Embryonic facial prominence (tissue), 1 donor: ENCODE data around the gene SLC39A10.
"Not testable (repeated sequence)": the region's sequence is repeated elsewhere in the genome, so short reads cannot be mapped to it uniquely, and the experiment has no call there.

ENCODE experiments used
- DNase-seq: peaks from one replicate; pipeline ENCODE4 v3.0.0-alpha.2; 2016; ENCODE audit errors: extremely low spot score

Gene SLC39A10

DNA sequence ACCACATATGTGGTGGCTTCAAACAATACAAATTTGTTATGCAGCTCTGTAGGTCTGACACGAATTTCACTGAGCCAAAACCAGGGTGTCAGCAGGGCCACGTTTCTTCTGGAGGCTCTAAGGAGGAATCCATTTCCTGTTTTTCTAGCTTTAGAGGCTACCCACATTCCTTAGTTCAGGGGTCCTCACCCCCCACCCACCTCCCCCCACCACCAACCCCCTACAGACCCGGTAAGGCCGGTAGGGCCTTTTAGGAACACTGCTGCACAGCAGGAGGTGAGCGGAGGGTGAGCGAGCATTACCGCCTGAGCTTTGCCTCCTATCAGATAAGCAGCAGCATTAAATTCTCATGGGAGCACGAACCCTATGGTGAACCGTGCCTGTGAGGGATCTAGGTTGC is 10.6 kb upstream of the SLC39A10 start:
- DNase-seq = no peak

DNA sequence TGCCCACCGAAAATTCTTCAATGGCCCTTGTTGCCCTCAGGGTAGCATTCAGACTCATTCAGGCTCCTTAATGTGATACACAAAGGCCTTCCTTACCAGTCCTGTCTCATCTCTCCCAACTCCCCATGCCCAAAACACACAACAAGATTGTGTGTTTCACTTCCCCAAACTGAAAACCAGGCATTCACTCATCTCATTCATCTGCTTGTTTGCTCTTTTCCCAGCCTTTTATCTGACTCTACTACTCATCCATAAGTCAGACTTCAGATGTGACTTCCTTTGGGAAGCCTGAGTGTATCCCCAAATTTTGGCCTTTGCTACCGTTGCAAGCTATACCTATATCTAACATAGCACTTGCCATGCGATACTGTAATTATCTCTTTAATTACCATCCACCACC is 9.7 kb upstream of the SLC39A10 start:
- DNase-seq = no peak

DNA sequence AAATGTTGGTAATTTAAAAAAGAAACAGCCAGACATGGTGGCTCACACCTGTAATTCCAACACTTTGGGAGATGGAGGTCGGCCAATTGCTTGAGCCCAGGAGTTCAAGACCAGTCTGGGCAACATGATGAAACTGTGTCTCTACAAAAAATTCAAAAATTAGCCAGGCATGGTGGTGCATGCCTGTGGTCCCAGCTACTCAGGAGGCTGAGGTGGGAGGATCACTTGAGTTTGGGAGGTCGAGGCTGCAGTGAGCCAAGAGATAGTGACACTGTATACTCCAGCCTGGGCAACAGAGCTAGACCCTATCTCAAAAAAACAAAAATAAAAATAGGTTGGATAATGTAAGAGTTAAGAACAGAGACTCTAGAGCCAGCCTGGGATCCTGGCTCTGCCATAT is 8.7 kb upstream of the SLC39A10 start:
- DNase-seq = not testable (repeated sequence)

DNA sequence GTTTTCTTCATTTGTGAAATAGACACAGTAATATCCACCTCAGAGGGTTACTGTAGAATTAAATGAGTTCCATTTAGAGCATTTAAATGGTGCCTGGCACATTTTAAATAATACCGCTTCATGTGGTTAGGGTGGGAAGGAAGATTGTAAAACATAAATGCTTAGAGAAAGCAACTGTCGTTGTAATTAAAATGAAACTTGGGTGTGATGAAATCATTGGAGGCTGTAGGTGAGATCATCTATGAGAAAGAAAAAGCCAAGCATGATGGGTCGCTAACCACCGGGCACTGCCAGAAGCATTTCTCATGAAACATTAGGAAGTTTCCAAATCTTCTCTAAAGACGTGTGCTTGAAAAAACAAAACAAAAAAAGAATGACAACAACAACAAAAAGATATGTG is 8.2 kb upstream of the SLC39A10 start:
- no peak for DNase-seq

DNA sequence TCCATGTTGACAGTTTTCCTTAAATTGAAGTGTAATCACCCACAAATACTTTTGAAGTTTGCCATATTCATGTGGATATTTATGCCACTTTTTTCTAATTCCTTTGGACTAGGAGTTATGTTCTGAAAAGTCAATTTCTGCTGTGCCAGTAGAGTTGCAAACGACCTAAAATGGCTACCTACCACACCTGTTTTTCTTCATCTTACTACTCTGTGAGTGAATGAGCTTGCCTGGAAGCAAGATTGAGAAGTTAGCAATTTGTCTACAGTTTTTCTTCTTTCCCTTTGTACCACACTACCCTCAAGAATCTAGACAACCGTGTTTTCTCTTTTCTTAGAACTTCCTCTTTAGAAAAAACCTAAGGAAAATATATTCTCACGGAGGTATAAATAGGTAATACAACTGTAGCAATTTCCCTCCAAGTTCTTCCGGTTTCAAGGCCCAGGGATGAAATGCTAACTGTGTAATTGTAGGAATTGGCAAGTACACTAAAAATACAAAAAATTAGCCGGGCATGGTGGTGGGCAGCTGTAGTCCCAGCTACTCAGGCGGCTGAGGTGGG is 7.3 kb upstream of the SLC39A10 start:
- DNase-seq = no peak

DNA sequence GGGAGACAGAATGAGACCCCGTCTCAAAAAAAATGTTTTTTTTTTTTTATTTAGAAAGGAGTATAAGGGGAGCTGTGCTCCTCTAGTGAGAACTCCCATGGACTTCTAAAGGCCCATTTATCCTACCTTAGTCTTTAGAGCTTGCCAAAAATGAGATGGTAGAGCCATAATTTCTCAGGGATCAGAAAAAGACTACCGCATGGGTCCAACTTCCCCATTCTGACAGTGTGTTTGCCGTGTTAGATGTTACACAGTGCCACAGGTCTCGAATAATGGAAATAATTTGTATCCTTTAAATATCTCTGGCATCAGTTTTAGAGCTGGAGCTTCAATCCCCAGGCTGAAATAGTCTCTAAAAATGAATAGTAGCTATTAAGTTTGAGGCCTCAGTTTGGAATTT is 6.0 kb upstream of the SLC39A10 start:
- no peak for DNase-seq

DNA sequence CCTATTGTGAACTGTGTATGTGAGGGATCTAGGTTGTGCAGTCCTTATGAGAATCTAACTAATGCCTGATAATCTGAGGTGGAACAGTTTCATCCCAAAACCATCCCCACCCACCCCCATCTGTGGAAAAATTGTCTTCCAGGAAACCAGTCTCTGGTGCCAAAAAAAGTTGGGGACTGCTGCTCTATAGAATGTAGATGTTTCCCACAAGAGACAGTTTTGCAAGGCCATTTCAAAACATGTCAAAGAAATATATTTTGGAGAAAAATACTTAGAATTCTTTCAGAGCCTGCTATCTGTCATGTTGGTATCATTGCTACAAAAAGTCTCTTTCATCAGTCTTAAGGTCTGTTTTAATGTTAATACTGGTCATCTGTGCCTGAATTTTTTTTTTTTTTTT is 4.1 kb upstream of the SLC39A10 start:
- no peak for DNase-seq

DNA sequence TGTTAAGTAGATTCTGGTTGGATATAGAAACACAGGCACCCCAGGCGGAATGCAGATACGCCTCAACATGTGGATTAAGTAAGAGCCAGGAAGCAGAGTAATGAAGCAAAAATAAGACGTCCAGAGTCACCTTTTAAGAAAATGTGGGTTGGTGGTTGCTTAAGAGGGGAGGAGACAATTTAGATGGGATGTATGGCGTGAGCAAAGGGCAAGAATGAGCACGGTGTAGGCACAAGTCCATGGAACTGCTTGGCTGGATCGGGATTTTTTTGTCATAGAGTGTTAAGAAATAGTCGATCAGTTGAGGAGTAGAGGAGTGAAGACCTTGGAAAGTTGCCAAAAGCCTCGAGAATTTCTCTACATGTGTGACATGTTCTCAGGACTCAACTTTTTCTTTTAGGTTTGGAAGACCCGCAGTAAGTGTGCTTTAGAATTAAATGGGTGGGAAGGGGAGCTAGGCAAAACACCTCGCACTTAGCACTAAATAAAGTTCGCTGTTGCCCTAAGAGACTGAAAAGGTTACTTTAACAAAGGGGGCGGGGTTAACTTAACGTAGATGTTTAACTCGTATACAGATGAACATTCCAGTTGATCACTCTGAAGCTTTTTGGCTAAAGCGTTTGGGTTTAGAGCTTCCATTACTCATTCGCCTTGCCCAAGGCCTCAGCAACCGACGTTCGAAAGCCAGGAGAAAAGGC is 716 bp upstream of the SLC39A10 start:
- DNase-seq = no peak

DNA sequence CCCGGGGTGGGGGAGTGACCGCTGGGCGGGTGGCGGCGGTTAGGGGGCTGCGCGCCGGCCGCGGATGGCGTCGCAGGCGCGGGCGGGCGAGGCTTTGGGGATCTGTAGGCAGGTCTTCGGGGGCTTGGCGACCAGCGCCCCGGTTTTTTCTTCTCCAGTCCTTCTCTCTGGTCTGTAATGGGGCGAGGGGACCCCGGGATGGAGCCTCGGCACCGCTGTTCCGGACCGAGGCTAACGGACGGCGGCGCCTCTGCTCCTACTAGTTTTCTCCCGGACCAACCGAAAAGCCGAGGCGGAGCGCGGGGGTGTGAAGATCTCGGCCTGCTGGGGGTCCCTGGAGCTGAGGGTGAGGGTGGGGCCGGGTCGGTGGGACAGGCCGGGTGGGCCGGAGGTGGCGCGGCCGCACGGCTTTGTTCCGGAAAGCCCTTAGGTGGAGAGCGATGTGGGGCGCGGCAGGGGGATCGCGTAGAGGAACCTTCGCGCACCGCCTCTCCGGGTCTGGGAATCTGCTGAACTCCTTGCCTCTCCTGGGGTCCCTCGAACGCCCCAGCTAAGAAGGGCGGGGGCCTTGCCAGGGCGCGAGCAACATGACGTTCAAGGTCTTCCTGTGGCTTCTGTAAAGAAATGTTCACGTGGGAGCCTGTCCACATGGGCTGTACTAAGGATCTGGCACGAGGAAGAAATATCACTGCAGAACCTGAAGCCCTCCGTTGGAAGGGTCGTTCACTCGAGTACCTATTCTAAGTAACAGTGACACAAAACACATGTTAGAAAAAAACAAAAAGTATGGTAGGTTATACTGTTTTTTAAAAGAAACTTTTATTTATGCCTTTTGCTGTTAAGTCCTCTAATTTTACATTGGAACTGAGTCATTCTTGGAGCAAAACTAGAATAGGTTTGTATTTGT is 861 bp downstream of the SLC39A10 start:
- DNase-seq = peak; percentile 78

DNA sequence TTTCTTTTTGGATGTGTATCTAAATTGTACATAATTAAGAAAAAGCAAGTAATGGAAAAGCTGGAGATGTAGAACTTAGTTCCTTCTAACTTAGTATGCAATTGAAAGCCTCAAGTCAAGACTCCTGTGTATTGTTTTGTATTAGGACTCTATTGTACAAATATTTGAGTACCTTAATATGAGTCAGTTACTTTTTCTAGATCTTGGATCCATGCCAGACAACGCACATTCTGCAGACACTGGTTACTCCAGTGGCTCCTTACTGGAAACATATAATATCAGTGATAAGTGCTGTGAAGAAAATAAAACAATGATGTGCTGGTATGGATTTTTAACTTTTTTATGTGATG is 1.5 kb downstream of the SLC39A10 start:
- DNase-seq = no peak

DNA sequence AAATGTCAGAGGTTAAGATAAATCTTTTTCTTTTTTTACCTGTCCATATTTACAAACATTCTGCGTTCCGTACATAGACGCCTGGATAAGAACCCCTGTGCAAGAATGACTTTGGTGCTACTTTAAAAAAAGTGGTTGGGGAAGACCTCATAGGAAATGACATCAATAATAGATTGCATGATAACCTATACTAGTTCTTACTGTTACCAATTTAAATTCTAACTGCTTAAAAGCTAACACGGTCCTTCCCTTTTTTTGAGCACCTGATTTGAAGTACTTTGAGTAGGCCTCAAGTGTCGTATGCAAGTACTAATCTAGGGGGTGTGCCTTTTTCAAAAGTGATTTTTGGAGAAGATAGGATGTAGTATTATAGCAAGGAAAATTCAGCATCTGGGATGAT is 2.1 kb downstream of the SLC39A10 start:
- DNase-seq = no peak

DNA sequence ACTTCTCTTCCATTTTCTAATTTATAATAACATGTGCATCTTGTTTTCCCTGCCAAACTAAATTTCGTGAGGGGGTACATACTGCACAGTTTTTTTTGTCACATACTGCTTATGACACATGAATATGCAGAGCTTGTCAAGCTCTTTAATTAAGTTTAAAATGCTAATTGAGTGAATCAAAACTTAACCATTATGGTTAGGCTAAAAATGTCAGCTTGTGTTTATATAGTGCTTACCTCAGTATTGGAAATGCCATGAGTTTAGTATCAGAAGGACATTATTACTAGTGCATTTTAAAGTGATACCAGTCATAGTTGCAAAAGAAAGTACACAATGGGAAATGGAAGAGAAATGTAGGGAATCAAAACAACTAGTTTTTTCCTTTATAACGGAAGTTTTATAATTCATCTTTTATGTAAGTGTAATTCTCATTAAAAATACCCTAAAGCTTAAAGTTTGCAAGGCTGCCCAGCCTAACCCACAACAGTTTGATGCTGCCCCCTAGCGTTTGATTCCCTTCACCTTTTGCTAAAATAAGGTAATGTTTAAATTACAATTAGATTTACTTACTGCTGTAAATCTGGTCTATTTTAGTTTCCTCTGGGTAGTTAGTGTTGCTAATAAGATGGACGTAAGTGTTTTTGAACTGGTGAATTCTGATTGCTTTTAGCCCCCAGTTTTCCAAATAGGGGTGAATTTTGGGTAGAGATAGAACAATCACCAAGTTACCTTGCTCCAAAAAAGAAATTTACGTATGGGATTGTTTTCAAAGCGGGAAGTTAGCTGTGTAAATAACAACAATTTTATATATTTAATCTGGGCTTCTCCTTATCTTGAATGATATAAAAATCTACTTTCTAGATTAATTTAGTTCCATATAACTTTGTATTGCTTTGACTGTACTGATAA is 3.2 kb downstream of the SLC39A10 start:
- peak; percentile 55 for DNase-seq

DNA sequence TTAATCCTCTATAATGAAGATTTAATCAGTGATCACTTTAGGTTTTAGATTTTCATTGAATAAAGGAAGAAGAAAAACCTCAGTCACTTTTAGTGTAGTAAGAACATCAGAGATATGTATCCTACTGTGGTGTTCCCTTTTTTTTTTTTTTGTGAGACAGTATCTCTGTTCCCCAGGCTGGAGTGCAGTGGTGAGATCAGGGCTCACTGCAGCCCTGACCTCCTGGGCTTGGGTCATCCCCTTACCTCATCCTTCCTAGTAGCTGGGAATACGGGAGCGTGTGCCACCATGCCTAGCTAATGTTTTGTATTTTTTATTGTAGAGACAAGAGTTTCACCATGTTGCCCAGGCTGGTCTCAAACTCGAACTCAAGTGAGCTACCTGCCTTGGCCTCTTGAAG is 5.1 kb downstream of the SLC39A10 start:
- DNase-seq = no peak

DNA sequence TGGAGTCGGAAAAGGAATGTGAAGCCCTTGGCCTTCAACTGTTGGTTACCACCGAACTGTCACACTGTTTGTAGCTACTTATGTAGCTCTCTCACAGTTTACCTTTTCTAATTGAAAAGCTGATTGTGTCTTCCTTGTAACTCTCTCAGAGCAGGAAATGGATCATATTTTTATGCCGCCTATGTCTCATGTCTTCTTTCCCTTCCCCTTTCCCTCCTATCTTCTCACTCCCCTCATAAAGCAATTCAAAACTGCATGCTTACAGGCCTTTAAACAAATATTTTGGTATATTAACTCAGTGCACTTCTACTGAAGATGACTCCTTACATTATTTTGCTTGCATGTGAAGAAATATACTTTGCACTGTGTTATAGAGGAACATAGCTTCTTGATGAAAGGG is 6.0 kb downstream of the SLC39A10 start:
- DNase-seq = no peak

DNA sequence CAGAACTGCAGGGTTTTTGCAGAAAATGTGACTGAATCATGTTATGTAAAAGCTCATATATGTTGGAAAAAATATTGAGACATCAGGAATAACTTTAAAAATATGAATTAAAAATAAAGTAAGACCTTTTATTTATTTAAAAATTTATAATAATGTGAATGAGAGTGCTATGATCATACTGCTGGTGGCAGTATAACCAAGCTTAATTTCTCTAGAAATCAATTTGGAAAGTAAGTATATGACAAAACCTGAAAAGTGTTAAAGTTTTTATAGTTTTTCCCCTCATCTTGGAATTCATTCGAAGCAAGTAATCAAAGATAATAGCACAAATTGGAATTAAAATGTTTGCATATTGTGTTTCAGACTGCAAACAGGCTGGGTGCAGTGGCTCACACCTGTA is 7.5 kb downstream of the SLC39A10 start:
- DNase-seq = no peak

DNA sequence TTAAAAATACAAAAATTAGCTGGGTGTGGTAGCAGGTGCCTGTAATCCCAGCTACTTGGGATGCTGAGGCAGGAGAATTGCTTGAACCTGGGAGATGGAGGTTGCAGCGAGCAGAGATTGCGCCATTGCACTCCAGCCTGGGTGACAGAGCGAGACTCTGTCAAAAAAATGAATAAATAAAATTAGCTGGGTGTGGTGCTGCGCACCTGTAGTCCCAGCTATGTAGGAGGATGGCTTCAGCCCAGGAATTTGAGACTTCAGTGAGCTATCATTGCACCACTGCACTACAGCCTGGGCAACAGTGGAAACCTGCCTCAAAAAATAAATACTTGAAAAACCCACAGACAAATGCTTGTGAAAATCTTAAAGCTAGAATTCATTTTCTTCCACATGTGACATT is 8.1 kb downstream of the SLC39A10 start:
- DNase-seq = not testable (repeated sequence)

DNA sequence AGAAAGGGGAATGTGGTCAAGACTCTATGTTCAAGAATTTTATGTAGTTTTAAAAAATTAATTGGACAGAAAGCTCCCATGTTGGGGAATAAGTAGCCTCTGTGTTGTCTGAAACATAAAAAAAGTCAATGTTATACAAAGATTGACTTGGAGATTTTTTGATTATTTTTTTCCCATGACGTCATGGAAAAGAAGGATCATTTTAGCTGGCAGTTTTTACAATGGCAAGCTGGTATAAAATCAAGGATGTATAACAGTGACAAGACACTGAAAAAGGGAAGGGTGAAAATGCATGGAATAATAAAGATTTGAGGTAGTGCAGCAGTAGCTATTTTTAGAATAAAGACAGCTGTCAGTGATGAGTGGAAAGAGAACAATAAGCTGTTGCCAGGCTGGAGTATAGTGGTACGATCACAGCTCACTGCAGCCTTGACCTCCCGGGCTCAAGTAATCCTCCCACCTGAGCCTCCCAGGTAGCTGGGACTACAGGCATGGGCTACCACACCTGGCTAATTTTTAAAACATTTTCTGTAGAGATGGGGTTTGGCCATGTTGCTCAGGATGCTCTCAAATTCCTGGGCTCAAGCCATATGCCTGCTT is 9.2 kb downstream of the SLC39A10 start:
- DNase-seq = no peak

DNA sequence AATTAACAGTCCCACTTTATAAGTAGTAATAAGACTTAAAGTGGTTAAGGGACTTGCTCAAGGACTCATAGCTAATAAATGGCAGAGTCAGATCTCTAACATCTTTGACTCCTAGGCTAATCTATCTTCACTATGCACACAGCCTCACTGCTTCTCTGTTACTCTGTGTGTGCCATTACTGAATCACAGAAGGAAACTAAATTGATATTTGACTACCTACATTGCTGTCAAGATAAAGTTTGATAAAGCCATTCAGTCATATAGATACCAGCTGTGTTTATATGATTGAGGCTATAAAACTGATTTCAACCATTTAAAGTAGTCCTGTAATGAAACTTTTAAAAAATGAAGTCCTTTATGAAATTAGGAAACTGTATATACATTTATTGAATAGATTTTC is 10.9 kb downstream of the SLC39A10 start:
- DNase-seq = no peak

DNA sequence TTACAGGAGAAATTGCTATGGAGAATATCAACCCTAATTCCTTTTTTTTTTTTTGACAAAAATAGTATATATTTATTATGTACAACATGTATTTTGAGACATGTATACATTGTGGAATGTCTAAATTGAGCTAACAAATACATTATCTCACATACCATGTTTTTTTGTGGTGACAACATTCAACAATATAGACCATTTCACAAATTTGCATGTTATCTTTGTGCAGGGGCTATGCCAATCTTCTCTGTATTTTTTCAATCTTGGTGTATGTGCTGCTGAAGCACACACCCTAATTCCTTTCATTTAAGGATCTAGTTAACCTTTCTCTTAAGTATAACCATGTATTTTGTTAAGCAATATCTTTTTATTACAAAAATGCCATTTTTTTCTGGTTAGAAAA is 13.2 kb downstream of the SLC39A10 start:
- no peak for DNase-seq

DNA sequence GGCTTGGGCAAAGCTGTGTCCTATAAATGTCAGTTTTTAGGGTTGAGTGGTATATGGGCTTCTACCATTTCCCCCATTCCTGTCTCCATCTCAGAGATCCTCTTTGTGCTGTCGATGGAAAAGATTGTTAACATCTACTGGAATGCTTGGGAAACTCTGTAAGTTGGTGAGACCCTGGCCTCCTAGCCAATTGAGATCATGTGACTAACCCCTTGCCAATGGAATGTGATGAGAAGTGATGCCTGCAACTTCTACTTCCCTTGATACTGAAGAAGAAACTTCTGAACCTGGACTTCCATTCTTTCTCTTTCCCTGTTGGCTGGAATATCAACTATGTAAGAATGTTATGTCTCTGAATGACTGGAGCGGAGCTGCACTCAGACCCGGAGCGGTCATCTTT is 14.5 kb downstream of the SLC39A10 start:
- no peak for DNase-seq

DNA sequence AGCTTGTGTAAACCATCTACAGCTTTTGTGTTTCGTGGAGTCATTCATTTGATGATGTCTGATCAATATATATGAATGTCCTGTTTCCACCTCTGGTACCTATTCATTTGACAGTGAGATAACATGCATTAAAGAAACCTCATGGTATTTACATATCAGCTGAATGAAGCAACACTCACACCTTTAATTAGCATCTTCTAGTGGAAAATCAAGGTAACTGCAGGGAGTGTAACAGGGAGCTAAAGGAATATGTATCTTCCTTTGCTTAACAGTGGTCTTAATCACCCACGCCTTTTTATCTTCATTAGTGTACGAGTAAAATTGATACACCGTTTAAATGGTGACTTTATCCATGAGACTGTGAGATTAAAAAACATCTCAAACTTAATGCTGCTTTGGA is 15.6 kb downstream of the SLC39A10 start:
- no peak for DNase-seq
